ENCODE data around the gene SPG7. TPM values are rescaled to one million over a fixed set of nuclear protein-coding genes. Genes with fewer than 3 reads are reported as not detected.

SPG7 gene
- 43.6 and 45.1 TPM in 2 replicates for polyA plus RNA-seq (2013)

DNA sequence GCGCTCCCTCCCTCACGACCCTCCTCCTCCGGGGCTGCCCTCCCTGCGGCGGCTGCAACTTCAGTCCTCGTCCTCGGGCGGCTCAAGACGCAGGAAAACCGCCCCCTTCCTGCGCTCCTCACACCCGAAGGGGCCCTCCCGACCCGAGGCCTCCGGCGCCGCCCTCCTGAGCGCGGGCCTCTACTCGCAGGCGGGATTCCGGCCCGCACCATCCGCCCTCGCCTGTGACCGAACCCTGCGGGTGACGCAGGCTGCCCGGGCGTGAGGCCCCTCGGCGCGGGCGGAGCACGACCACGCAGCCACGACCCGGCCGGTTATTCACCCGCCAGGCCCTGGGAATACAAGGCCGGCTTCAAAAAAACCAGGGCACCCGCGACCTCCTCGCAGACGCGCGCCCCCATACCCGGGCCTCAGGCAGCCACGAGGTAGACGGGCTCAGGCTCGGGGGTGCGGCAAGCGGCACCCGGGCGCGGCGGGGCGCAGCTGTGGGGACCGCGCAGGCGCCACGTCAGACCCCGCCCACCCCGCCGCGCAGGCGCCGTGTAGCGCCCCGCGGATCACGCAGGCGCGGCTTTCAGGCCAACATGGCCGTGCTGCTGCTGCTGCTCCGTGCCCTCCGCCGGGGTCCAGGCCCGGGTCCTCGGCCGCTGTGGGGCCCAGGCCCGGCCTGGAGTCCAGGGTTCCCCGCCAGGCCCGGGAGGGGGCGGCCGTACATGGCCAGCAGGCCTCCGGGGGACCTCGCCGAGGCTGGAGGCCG is at the start of gene SPG7:
TSS of gene SPG7 (plus strand) at position 570 of the 757 bp plus-strand sequence. CDS start at position 585, 15 bp downstream.
- H2AK5ac ChIP-seq (ENCODE audit: low read length) = peak within 1 kb of the TSS; percentile 56
- DNase-seq = peak; percentile 83 to 90
- H3K36me3 ChIP-seq (ENCODE audit: control insufficient read depth in 1 of 2, insufficient read depth in 2 of 2, low read length in 2 of 2) = peaks cover 16 to 17% of the 10 kb centered on the region in 2 experiments
- H3K4ac ChIP-seq (ENCODE audit: low read depth, low read length) = peak within 1 kb of the TSS; percentile 66
- peak within 1 kb of the TSS; percentile 80 for H3K27ac ChIP-seq (ENCODE audit: low read depth, low read length)
- peak within 1 kb of the TSS; percentile 85 for H3K14ac ChIP-seq (ENCODE audit: low read length)
- WGBS (ENCODE audit: extremely low coverage, insufficient coverage, insufficient read length) = no CpG with 5 or more reads among the region's 90 CpGs
- peak within 1 kb of the TSS; percentile 96 for H4K8ac ChIP-seq (ENCODE audit: low read depth, low read length)
- H2AFZ ChIP-seq (ENCODE audit: insufficient read depth, low read length, poor library complexity) = peak within 1 kb of the TSS; percentile 74
- H3K9me3 ChIP-seq (ENCODE audit: insufficient read depth, low read depth, low read length) = no peaks in the 10 kb centered on the region
- peak within 1 kb of the TSS; percentile 94 for H2BK5ac ChIP-seq (ENCODE audit: low read depth, low read length, poor library complexity)
- no peak within 1 kb of the TSS for H3K23ac ChIP-seq (ENCODE audit: low read length)
- H4K91ac ChIP-seq (ENCODE audit: low read depth, low read length) = peak within 1 kb of the TSS; percentile 88
- peak within 1 kb of the TSS; percentile 80 for H2BK120ac ChIP-seq (ENCODE audit: insufficient read depth, low read length, poor library complexity)
- peak within 1 kb of the TSS; percentile 100 for H3K9ac ChIP-seq (ENCODE audit: low read length)
- H3K18ac ChIP-seq (ENCODE audit: low read length) = peak within 1 kb of the TSS; percentile 76
- peak within 1 kb of the TSS; percentile 90 for H4K12ac ChIP-seq (ENCODE audit: low read depth, low read length)
- H3K4me3 ChIP-seq (ENCODE audit: low read depth, low read length) = peak within 1 kb of the TSS; percentile 95
- H3K79me2 ChIP-seq (ENCODE audit: control insufficient read depth, insufficient read depth, low read length, poor library complexity) = peaks cover 12% of the 10 kb centered on the region
- peaks cover 11% of the 10 kb centered on the region for H3K79me1 ChIP-seq (ENCODE audit: low read length)
- H2BK12ac ChIP-seq (ENCODE audit: low read length) = no peak within 1 kb of the TSS
- no peaks in the 10 kb centered on the region for H3K27me3 ChIP-seq (ENCODE audit: insufficient read depth, low read length)
- peaks cover 3 to 4% of the 10 kb centered on the region in 2 experiments for H3K4me1 ChIP-seq (ENCODE audit: control insufficient read depth in 1 of 2, insufficient read depth in 2 of 2, low read length in 2 of 2)
- H3K4me2 ChIP-seq (ENCODE audit: low read length) = peak within 1 kb of the TSS; percentile 91

DNA sequence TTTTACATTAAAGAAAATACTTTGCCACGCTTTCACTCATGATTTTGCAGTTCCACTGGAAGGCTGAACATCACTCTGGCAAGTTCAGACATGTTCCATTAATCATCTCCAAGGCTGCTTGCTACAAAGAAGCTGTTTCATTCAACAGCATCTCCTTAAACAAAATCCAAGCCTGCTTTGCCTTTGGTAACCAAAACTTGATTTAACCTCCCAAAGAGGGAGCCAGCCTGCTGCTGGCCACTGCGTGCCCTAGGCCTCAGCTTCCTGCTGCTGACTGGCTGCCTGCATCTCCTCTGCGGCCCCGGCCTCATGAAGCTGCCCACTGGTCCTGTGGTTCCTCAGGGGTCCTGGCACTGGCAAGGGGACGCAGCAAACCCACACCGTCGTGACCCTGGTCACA is 49.7 kb upstream of the SPG7 start:
- Histone ChIP-seq H3K4me3 (ENCODE audit: low read depth, low read length) (no peak overlapping the region), H2AFZ (ENCODE audit: insufficient read depth, low read length, poor library complexity) (peak overlapping the region; percentile 53), H3K9ac (ENCODE audit: low read length) (no peak overlapping the region), H4K91ac (ENCODE audit: low read depth, low read length) (peak overlapping the region; percentile 85), H3K27ac (ENCODE audit: low read depth, low read length) (peak overlapping the region; percentile 4), H3K18ac (ENCODE audit: low read length) (peak overlapping the region; percentile 65), H4K12ac (ENCODE audit: low read depth, low read length) (no peak overlapping the region), H2BK120ac (ENCODE audit: insufficient read depth, low read length, poor library complexity) (peak overlapping the region; percentile 48), H2BK12ac (ENCODE audit: low read length) (peak overlapping the region; percentile 12), H3K4me1 (ENCODE audit: control insufficient read depth in 1 of 2, insufficient read depth in 2 of 2, low read length in 2 of 2) (peaks cover 9% of the 10 kb centered on the region in 2 experiments), H3K79me2 (ENCODE audit: control insufficient read depth, insufficient read depth, low read length, poor library complexity) (peaks cover 32% of the 10 kb centered on the region), H3K79me1 (ENCODE audit: low read length) (peaks cover 2% of the 10 kb centered on the region), H4K8ac (ENCODE audit: low read depth, low read length) (peak overlapping the region; percentile 1), H3K27me3 (ENCODE audit: insufficient read depth, low read length) (no peaks in the 10 kb centered on the region), H3K23ac (ENCODE audit: low read length) (no peak overlapping the region), H2AK5ac (ENCODE audit: low read length) (peak overlapping the region; percentile 51), H3K36me3 (ENCODE audit: control insufficient read depth in 1 of 2, insufficient read depth in 2 of 2, low read length in 2 of 2) (peaks cover 0 to 2% of the 10 kb centered on the region in 2 experiments), H2BK5ac (ENCODE audit: low read depth, low read length, poor library complexity) (peak overlapping the region; percentile 66), H3K9me3 (ENCODE audit: insufficient read depth, low read depth, low read length) (no peaks in the 10 kb centered on the region), H3K4me2 (ENCODE audit: low read length) (no peak overlapping the region), H3K4ac (ENCODE audit: low read depth, low read length) (peak overlapping the region; percentile 85), H3K14ac (ENCODE audit: low read length) (peak overlapping the region; percentile 72)
- WGBS (ENCODE audit: extremely low coverage, insufficient coverage, insufficient read length) = no CpG with 5 or more reads among the region's 7 CpGs
- no peak for DNase-seq

DNA sequence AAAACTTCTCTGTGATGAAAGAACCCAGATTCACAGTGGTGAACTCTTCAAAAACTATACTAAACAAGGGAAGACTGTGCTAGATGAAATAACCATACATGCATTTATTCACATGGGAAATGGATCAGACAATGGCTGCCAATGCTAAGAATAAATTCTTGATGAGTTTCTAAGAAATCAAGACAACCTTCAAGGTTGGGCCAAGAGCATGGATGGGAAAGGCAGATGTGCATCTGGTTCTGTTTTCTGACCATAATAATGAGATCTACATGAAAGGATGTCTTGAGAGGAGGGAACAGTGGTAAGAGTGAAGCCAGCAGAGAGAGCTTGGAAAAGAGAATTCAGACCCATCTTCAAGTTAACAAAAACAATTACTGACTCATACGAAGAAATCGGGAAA is 49.2 kb upstream of the SPG7 start:
- Histone ChIP-seq H3K9me3 (ENCODE audit: insufficient read depth, low read depth, low read length) (no peaks in the 10 kb centered on the region), H2AK5ac (ENCODE audit: low read length) (peak overlapping the region; percentile 51), H2AFZ (ENCODE audit: insufficient read depth, low read length, poor library complexity) (peak overlapping the region; percentile 53), H2BK5ac (ENCODE audit: low read depth, low read length, poor library complexity) (peak overlapping the region; percentile 66), H3K4me1 (ENCODE audit: control insufficient read depth in 1 of 2, insufficient read depth in 2 of 2, low read length in 2 of 2) (peaks cover 4 to 5% of the 10 kb centered on the region in 2 experiments), H3K4me3 (ENCODE audit: low read depth, low read length) (no peak overlapping the region), H3K18ac (ENCODE audit: low read length) (peak overlapping the region; percentile 65), H3K14ac (ENCODE audit: low read length) (peak overlapping the region; percentile 72), H3K9ac (ENCODE audit: low read length) (no peak overlapping the region), H4K12ac (ENCODE audit: low read depth, low read length) (no peak overlapping the region), H3K36me3 (ENCODE audit: control insufficient read depth in 1 of 2, insufficient read depth in 2 of 2, low read length in 2 of 2) (peaks cover 0 to 2% of the 10 kb centered on the region in 2 experiments), H3K79me2 (ENCODE audit: control insufficient read depth, insufficient read depth, low read length, poor library complexity) (peaks cover 28% of the 10 kb centered on the region), H3K4ac (ENCODE audit: low read depth, low read length) (peak overlapping the region; percentile 85), H2BK120ac (ENCODE audit: insufficient read depth, low read length, poor library complexity) (peak overlapping the region; percentile 48), H4K8ac (ENCODE audit: low read depth, low read length) (no peak overlapping the region), H2BK12ac (ENCODE audit: low read length) (peak overlapping the region; percentile 12), H3K27me3 (ENCODE audit: insufficient read depth, low read length) (no peaks in the 10 kb centered on the region), H3K79me1 (ENCODE audit: low read length) (peaks cover 2% of the 10 kb centered on the region), H4K91ac (ENCODE audit: low read depth, low read length) (peak overlapping the region; percentile 85), H3K27ac (ENCODE audit: low read depth, low read length) (peak overlapping the region; percentile 4), H3K4me2 (ENCODE audit: low read length) (no peak overlapping the region), H3K23ac (ENCODE audit: low read length) (no peak overlapping the region)
- WGBS (ENCODE audit: extremely low coverage, insufficient coverage, insufficient read length) = no CpG with 5 or more reads among the region's 2 CpGs
- no peak for DNase-seq

DNA sequence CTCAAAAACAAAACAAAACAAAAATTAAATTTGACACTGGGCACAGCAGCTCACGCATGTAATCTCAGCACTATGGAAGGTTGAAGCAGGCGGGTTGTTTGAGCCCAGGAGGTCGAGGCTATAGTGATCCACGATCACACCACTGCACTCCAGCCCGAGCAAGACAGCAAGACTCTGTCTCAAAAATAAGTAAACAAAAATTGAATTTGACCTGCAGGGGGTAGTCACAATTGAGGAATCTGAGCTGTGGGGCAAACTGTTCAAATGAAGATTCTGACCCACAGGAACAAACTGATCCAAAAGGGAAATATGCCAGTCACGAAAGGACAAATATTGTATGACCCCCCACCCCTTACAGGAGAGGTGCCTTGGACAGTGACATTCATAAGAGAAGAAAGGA is 47.6 kb upstream of the SPG7 start:
- no peak overlapping the region for H2AFZ ChIP-seq (ENCODE audit: insufficient read depth, low read length, poor library complexity)
- H2BK5ac ChIP-seq (ENCODE audit: low read depth, low read length, poor library complexity) = no peak overlapping the region
- no peak overlapping the region for H4K8ac ChIP-seq (ENCODE audit: low read depth, low read length)
- H3K4me3 ChIP-seq (ENCODE audit: low read depth, low read length) = no peak overlapping the region
- no peak overlapping the region for H3K27ac ChIP-seq (ENCODE audit: low read depth, low read length)
- H3K14ac ChIP-seq (ENCODE audit: low read length) = no peak overlapping the region
- peaks cover 2% of the 10 kb centered on the region in 2 experiments for H3K4me1 ChIP-seq (ENCODE audit: control insufficient read depth in 1 of 2, insufficient read depth in 2 of 2, low read length in 2 of 2)
- DNase-seq = no peak
- H3K9ac ChIP-seq (ENCODE audit: low read length) = no peak overlapping the region
- peaks cover 0 to 2% of the 10 kb centered on the region in 2 experiments for H3K36me3 ChIP-seq (ENCODE audit: control insufficient read depth in 1 of 2, insufficient read depth in 2 of 2, low read length in 2 of 2)
- WGBS (ENCODE audit: extremely low coverage, insufficient coverage, insufficient read length) = no CpG with 5 or more reads among the region's 6 CpGs
- no peak overlapping the region for H3K18ac ChIP-seq (ENCODE audit: low read length)
- H2AK5ac ChIP-seq (ENCODE audit: low read length) = no peak overlapping the region
- no peak overlapping the region for H4K12ac ChIP-seq (ENCODE audit: low read depth, low read length)
- peaks cover 28% of the 10 kb centered on the region for H3K79me2 ChIP-seq (ENCODE audit: control insufficient read depth, insufficient read depth, low read length, poor library complexity)
- no peak overlapping the region for H3K4me2 ChIP-seq (ENCODE audit: low read length)
- H3K23ac ChIP-seq (ENCODE audit: low read length) = no peak overlapping the region
- no peaks in the 10 kb centered on the region for H3K9me3 ChIP-seq (ENCODE audit: insufficient read depth, low read depth, low read length)
- no peak overlapping the region for H2BK12ac ChIP-seq (ENCODE audit: low read length)
- H3K4ac ChIP-seq (ENCODE audit: low read depth, low read length) = peak overlapping the region; percentile 81
- peaks cover 2% of the 10 kb centered on the region for H3K79me1 ChIP-seq (ENCODE audit: low read length)
- H4K91ac ChIP-seq (ENCODE audit: low read depth, low read length) = no peak overlapping the region
- no peaks in the 10 kb centered on the region for H3K27me3 ChIP-seq (ENCODE audit: insufficient read depth, low read length)
- no peak overlapping the region for H2BK120ac ChIP-seq (ENCODE audit: insufficient read depth, low read length, poor library complexity)

All from trophoblast cell (in vitro differentiated cells and primary cell).